G401.6 (cell line): ENCODE results near the gene IGFALS.

ENCODE experiments used
- FAIRE-seq: peaks from 2 replicates; lab custom pipeline; 2012; peaks lifted over from hg19 to GRCh38; lab: Jason Lieb, UNC

The IGFALS gene

GRCh38 chr16:1743376-1744337, 49.8 kb downstream of the IGFALS start:
- FAIRE-seq, result no peak

GRCh38 chr16:1741553-1742165, 51.8 kb downstream of the IGFALS start:
- FAIRE-seq, result no peak

- FAIRE-seq, result no peak
Measured at GRCh38 chr16:1740781-1741490, 52.6 kb downstream of the IGFALS start.
